ENCODE results near the gene SLC47A2.

Gene SLC47A2

DNA sequence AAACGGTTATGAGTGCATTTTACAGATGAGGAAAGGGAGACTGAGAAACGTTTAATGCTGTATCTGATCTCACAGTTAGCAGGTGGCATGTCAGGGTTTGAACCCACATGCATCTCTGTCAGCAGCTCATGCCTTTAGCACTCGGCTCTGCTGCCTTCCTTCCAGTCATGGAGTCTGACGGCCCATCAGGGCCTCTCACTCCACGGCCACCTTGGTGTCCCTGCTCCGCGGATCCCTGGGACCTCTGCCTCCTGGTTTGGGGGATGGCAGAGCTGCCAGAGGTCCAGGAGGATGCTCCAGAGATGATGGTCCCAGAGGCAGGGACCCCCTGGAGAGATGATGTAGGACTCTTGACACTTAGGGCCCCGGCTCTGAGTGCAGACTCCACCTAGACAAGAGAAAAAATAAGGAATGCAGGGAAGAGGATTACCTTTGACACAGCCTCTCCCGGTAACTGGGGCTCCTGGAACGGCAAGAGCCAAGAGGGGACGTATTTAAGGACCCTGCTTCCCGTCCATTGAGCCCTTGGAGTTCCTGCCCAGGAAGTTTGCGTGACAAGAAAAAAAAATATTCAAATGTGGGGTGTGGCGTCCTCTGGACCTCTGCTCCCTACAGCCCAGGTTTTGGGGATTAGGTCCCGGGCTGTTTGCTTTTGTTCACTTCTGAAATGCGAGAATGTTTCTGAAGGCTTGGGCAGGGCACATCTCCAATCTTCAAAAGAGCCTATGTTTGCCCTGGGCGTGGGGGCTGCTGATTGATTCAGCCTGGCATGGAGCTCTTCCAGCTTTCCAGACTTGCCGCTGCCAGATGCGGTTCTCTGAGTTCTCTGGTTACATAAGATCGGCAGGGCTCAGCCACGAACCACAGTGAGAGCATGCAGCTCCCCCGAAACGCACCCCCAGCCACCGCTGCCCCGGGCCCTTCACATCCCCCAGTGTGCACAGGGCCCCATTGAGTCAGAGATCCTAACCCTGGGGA lies 31.7 kb upstream of the SLC47A2 start, which contains the start of gene ALDH3A1:
Gene ALDH3A1 (minus strand): TSS at position 470 of the 978 bp plus-strand sequence. CDS start 3,169 bp downstream, outside the sequence.
- peak in 1 of 2 experiments; percentile 10 for DNase-seq

DNA sequence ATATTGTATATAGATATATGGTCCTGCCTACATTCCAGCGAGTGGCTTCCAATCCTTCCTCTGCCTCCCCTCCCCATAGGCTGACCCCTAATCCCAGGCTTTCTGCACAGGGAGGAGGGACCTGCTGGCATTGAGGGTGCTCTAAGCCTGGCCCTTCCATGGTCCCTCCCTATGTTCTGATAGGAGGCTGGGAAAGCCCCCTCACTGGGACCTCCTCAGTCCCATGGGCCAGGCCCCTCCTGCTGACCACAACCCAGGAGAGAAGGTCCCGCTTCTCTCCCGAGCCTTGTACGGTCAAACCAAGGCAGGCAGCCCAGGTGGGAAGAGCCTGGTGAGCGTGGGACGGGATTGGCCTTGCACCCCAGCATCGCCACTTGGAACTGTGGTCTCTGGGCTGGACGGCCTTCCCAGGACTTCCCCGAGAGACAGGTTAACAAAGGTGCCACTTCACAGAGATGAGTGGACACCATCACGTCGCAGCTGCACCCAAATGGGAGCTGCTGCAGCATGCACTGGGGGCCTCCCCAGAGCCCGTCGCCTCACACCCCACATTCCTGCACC lies 30.9 kb upstream of the SLC47A2 start:
- no peak for DNase-seq

DNA sequence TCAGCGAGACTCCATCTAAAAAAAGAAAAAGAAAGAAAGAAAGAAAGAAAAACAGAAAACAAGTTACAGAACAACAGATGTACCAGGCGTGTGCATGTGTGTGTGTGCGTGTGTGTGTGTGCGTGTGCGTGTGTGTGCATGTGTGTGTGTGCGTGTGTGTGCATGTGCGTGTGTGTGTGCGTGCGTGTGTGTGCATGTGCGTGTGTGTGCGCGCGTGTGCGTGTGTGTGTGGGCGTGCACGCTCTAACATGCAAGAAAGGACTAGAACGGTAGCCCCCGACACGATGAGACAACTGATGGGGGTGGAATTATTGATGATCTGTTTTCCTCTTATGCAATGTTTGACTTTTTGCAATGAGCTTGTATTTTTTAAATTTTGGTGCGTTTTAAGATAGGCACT lies 30.1 kb upstream of the SLC47A2 start:
- no peak for DNase-seq

DNA sequence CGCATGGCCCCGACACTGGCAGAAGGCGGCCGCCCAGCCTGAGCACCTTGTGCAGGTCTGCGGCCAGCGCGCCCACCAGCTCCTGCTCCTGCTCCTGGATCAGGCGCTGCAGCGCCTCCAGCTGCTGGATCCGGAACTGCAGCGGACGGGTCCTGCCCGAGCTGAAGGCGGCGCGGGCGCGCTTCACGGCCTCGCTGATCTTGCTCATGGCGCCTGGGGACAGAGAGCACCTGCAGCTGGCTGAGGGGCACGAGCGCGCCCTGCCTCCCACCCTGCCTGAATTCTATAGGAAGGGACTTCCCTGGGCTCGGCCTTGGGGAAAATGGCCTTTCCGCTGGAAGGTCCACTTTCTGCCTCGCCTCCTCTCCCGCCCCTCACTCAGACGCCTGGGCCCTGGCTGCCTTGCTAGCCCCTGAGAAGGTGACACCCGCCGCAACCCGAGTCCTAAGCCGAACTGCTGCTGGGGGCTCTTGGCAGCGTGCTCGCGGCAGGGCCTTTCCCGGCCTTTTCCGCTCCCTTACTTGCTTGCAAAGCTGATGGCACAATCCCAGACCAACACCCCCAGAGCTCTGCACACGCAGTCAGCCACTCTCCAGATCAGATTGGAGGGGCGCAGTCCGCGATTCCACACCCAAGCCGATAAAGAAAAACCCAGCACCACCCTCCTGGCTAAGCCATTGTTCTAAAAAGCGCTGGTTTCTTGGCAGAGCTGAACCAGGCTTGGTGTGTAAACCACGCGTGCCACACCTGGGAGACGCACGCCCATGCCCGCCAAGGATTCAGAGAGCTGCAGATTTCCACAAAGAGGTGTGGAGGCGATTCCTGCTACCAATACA lies 28.8 kb upstream of the SLC47A2 start:
- peak; percentile 58 to 88 for DNase-seq

DNA sequence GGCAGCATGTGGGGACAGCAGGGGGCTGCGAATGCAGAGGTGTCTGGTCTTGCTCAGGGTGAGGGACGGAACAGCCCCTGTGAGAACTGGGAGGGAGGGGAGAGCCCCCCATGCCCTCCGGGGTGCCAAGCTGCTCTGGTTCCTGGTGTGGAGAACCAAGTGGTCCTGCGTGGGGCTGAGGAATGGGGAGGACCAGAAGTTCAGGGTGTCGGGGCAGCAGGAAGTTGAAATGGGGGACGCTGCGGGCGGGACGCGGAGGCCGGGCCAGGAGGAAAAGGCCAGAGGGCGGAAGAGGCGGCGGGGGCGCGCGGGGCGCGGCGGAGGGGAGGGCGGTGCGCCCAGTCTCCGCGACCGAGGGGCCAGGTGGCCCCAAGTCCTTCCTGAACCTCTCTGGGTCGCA lies 28.1 kb upstream of the SLC47A2 start:
- DNase-seq: peak in 1 of 2 experiments; percentile 54

DNA sequence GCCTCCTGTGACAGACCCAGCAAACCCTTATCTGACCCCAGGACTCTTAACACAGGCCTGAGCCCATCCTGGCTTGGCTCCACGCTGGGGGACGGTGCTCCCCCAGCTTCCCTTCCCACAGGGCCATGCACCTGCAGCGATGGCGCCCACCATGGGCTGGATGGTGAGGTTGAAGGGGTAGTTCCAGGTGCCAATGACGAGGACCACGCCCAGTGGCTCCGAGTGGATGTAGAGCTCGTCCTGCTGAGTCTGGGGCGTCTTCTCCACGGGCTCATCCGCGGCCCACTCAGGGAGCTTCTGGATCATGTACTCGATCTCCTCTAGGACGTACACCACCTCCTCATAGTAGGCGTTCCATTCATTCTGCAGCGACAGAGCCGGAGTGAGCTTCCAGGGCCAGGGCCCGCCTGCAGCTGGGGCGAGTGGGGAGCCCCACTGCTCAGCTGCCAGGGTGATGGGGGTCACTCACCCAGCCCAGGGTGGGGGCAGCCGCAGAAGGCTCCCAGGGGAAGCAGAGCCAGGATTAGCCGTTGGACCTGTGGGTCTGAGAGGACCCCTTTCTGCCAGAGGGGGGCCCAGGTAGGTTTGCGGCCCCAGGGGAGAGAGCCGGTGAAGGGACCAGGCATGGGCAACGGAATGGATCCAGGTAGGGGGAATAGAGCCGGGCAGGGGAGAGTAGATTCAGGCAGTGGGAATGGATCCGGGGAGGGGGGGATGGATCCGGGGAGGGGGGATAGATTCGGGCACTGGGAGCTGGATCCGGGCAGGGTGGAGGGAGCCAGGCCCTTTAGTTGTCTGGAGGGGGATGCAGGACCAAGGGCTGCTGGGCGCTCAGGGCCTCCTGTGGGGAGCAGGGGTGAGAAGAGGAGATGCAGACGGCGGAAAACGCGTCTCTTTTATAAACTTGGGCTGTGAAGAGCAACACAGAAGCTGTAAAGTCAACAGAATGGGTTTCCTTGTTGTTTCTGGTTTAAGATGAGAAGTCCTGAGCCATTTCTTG lies 27.0 kb upstream of the SLC47A2 start:
- DNase-seq: no peak

DNA sequence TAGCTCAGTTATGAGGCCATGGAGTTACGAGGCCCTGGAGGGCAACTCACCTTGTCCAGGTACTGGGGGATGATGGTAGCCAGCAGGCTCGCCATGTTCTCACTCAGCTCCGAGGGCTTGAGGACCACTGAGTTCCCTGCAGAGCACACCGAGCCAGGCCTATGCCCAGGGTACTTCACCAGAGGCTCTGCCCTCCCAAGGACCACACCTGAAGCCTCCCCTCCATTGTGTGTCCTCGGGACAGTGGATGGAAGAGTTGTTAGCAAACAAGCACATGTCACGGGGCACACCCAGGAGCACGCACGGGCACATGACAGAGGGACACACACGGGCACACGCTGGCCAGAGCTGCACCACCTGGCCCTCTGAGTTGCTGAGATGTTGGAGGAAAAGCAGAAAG lies 26.1 kb upstream of the SLC47A2 start:
- no peak for DNase-seq

DNA sequence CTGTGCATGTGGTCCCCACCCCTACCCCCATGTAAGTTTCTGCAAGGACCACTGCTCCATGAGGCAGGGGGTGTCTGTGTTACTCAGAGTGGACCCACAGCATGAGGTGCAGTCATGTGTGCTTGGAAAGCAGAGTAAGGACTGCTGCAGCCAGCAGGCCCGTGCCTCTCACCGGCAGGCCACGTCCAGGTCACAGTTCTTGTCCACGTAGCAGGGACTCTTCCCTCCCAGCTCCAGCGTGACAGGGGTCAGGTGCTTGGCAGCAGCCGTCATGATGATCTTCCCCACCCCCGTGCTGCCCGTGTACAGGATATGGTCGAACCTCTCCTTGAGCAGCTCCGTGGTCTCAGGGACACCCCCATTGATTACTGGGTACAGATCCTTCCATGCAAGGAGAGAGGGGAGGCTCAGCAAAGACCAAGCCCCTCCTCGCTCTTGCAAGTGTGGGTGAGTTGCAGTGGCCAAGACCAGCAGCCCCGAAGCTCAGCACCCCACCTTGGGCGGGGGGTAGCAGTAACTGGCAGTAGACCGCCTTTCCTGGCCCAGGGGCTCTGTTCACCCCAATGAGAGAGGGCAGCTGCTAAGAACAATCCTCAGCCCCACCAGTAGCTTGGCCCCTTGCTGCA lies 25.6 kb upstream of the SLC47A2 start:
- DNase-seq: no peak

DNA sequence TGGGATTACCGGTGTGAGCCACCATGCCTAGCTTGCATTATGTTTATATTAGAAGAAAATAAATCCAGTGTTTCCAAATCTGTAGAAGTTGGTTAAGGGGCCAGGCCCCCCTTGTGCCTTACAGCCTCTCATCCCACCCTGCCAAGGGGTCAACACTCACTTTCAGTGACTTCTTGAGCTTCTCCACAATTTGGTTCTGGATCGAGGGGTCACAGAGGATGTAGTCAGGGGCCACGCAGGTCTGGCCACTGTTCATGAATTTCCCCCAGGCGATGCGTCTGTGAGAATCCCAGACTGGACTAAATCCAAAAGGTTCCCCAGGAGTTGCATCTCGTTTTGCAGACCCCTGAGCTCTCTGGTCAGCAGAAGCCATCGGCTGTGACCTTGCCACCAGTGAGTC lies 24.5 kb upstream of the SLC47A2 start:
- no peak for DNase-seq

DNA sequence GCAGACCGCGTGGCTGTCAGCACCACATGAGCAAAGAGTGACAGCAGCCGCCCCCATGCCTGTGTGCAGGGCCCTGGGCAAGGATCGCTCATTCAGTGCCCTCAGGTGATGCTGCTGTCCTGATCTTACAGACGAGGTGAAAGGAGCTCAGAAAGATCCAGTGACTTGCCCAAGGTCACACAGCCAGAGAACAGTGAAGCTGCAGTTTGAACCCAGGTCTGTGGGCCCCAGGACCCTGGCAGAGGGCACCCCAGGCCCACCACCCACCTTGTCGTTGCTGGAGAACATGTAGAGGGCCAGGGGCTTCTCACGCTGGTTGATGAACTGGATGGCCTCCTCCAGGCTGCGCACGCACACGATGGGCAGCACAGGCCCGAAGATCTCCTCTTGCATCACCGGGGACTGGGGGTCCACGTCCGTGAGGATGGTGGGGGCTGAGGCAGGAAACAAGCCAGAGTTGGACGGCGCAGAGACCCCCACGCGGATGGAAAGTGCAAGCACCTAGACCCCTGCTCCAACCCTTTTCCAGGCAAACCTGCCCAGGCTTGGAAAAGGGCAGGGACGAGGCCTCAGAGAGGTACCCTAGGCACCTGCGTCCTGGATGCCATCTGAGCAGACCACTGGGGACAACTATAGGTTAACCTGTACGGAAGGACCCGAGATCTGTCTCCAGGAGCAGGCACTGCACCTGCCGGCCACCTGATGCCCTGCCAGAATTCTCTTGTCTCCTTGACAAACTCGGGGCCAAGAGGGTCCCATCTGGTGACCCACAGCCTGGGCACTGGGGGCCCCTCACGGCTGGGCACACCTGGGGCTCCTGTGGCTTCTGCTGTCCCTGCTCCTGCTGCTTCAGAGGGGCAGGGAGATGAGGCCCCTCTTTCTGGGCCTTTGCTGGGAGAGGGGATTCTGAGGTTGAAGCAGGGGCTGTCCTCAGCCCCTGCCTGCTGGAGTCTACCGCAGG lies 23.1 kb upstream of the SLC47A2 start:
- DNase-seq: no peak

DNA sequence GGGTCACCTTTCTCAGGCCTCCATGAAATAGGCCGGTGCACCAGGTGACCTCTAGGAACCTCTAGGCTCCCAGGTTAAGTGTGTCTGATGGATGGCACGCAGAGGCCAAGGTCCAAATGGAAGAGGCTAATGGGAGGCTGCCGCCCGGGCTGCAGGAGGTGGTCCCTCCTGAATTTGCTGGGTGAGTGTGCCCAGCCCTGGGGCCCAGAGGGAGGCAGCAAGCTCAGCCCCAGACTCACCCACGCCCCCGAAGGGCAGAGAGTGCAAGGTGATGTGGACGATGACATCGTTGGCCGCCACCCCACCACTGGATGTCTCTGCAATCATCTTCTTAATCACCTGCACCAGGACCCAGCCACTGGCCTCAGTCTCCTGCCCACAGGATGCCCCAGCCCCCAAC lies 22.4 kb upstream of the SLC47A2 start:
- no peak for DNase-seq

DNA sequence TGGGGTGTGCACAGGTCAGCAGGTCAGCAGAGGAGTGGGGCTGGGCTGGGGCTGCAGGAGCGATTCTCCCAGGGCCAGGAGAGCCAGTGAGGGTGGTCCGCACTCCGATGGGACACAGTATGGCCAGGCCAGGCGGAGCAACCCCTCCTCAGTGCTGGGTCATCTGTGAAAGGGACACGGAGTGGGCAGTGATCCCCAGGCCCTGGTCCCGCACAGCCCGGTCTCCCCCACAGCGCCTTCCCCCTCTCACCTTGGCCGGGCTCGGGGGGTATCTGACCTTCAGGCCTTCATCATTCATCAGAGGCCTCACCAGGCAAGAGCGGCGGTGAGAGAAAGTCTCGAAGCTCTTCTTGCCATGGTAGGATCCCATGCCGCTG lies 21.7 kb upstream of the SLC47A2 start:
- DNase-seq: no peak

DNA sequence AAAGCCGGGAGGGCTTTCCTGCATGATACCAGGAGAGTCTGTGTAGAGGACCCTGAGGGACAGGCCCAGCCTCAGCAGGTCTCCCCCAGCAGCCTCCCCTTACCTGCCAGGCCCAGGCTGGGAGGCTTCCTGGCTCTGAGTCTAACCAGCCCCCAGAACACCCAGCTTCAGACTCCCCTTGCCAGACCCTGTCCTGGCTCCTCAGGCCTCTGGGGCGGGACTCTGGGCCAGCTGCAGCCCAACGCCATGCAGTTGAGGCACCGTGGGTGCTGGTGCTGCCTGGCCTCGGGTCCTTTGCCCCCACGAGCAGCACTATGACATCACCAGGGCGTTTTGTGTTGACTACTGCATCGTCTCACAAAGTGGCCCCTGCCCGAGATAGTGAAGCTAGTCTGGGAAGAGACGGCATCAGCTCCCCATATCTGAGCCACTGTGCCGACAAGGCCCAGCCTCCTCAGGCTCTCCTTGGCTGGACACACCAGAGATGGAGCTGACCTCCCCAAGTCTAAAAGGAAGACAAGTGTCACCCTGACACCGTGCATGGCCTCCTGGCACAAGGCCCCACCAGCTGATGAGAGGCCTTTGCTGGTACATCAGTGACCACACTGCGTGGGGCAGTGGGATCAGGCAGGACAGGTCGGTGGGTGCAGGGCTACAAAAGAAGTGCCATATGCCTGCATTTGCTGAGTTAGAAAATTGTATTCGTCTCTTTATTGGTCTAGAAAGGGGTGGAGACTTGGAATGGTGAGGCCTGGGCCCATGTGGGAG lies 21.1 kb upstream of the SLC47A2 start:
- DNase-seq: no peak

DNA sequence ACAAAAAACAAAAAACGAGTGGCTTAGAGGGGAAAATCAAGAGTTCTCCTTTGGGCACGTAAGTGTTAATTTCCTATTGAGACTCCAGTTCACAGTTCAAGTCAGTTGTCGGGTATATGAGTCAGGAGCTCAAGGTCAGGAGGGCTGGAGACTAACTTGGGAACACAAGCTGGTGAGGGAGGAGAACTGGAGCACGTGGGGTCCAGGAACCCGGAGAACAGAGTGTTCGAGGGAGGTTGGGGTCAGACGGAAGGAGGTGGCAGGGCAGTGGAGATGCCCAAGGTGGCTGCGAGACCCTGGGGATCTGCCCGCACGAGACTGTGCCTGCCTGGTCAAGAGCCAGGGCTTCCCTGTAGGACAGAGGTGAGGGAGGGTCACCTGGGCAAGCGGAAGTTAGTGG lies 19.7 kb upstream of the SLC47A2 start:
- DNase-seq: no peak

DNA sequence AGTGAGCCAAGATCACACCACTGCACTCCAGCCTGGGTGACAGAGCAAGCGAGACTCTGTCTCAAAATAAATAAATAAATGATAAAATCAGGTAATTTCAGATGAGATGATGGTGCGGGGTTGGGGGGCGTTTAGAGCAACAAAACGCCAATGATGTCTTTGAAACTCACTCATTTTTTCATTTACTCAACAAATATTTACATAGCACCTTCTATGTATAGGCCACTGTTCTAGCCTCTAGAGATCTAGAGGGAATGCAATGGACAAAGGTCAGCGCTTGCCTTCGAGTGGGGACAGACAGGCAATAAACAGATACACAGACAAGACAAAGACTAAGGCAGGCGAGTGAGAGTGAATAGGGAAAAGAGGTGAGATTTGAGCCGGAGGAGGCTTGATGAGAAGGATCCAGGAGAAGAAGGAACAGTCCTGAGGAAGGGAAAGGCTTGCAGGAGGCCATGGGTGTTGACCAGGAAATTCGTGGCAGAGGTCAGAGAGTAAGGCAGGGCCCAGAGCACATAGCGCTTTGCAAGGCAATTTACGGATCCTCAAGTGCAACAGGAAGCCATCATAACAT lies 17.7 kb upstream of the SLC47A2 start:
- no peak for DNase-seq

DNA sequence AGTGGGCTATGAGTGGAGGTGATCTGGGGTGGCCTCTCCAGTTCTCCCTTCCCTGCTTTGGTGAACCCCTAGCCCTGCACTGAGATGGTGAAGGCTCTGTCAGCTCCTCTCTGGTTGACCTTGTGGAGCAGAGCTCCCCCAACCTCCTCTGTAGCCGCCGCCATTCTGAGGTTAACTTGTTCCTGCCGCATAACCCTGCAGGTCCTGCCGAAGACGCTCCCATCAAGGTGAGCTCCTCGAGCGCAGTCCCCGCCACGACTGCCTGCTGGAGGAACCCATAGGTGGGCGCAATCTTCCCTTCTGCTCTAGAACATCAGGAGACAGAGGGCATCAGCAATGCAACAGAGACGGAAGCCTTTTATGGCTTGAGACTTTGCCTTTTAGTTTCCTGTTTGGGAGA lies 15.2 kb upstream of the SLC47A2 start:
- no peak for DNase-seq

DNA sequence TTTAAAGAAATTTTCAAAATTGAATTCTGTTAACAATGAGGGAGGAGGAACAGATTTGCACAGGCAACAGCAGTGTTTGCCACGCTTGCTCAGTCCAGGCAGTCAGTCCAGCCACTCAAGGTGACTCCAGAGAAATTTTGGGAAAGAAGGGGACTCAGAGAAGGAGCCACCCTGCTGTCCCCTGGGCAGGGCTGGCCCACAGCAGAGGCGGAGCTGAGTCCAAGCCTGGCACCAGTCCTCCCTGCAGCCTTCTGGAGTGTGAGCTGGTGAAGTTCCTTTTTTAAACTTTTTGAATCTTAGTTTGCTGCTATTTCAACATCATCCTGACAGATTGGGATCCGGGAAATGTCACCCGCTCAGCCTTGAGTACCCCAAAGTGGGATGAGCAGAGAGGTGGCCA lies 14.5 kb upstream of the SLC47A2 start:
- DNase-seq: no peak

DNA sequence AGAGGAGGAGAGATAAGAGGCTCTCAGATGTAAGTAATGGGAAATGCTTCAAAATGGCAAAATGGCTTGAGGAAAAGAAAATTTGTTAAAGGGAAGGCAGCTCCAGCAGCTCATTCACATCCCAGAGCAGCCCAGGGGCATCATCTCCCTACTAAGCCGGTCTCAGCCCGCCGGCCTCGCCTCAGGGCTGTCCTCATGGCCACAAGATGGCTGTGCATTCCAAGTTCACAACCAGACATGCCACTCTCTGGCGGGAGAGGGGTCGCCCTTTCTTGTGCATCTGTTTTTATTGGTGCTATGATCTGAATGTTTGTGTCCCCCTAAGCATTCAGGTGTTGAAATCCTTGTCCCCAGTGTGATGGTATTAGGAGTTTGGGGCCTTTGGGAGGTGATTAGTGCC lies 13.5 kb upstream of the SLC47A2 start:
- no peak for DNase-seq

DNA sequence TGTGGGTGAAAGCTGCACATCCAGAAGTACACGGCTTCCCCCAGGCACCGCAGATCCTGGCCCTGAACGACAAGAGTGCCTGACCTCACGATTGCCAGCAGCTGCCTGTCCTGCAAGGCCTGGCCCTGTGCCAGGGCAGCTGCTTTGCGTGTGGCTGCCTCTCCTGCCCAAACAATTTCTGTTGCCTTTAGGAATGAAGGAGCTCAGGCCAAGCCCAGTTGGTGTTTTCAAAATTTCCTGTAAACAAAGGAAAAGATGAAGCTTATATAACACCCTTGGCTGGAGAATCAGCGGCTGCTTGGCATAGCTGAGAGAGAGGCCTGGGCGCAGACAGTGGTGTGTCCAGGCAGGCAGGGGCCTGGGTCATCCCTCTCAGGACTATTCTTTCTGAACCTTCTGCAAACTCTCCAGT lies 11.7 kb upstream of the SLC47A2 start:
- peak; percentile 11 to 45 for DNase-seq

All from NCI-H526 (cell line).